ENCODE measurements around the gene CAPG.
A peak's percentile ranks its signal among the peaks of the same experiment; 100 is the strongest.

Gene CAPG

GRCh38 chr2:85439025-85439472 lies 28.9 kb upstream of the CAPG start:
- Histone ChIP-seq H3K4me1 (ENCODE audit: control insufficient read depth in 2 of 2, insufficient read depth in 2 of 2, low read length in 2 of 2) (peaks cover 10 to 13% of the 10 kb centered on the region in 2 donors), H3K4me3 (ENCODE audit: low read length in 2 of 2) (no peak overlapping the region), H3K9me3 (ENCODE audit: control insufficient read depth in 2 of 2, low read length in 2 of 2) (no peaks in the 10 kb centered on the region), H3K27me3 (ENCODE audit: control insufficient read depth in 2 of 2, insufficient read depth in 2 of 2, low read length in 2 of 2) (no peaks in the 10 kb centered on the region), H3K27ac (ENCODE audit: low read depth in 2 of 2, low read length in 2 of 2) (peak overlapping the region; percentile 86), H3K9ac (ENCODE audit: low read depth in 1 of 2, low read length in 2 of 2) (peak overlapping the region in 1 of 2 donors; percentile 68), H3K36me3 (ENCODE audit: control insufficient read depth in 2 of 2, insufficient read depth in 2 of 2, low read length in 2 of 2) (no peaks in the 10 kb centered on the region)

GRCh38 chr2:85438201-85439024 lies 28.2 kb upstream of the CAPG start:
- Histone ChIP-seq H3K4me3 (ENCODE audit: low read length in 2 of 2) (peak overlapping the region; percentile 49 to 77), H3K9ac (ENCODE audit: low read depth in 1 of 2, low read length in 2 of 2) (peak overlapping the region; percentile 59 to 68), H3K4me1 (ENCODE audit: control insufficient read depth in 2 of 2, insufficient read depth in 2 of 2, low read length in 2 of 2) (peaks cover 16 to 20% of the 10 kb centered on the region in 2 donors), H3K9me3 (ENCODE audit: control insufficient read depth in 2 of 2, low read length in 2 of 2) (no peaks in the 10 kb centered on the region), H3K27me3 (ENCODE audit: control insufficient read depth in 2 of 2, insufficient read depth in 2 of 2, low read length in 2 of 2) (no peaks in the 10 kb centered on the region), H3K27ac (ENCODE audit: low read depth in 2 of 2, low read length in 2 of 2) (peak overlapping the region; percentile 86), H3K36me3 (ENCODE audit: control insufficient read depth in 2 of 2, insufficient read depth in 2 of 2, low read length in 2 of 2) (no peaks in the 10 kb centered on the region)

GRCh38 chr2:85437488-85438200 lies 27.5 kb upstream of the CAPG start:
- H3K9me3 ChIP-seq (ENCODE audit: control insufficient read depth in 2 of 2, low read length in 2 of 2): no peaks in the 10 kb centered on the region
- no peaks in the 10 kb centered on the region for H3K36me3 ChIP-seq (ENCODE audit: control insufficient read depth in 2 of 2, insufficient read depth in 2 of 2, low read length in 2 of 2)
- peaks cover 18 to 23% of the 10 kb centered on the region in 2 donors for H3K4me1 ChIP-seq (ENCODE audit: control insufficient read depth in 2 of 2, insufficient read depth in 2 of 2, low read length in 2 of 2)
- peak overlapping the region; percentile 49 to 77 for H3K4me3 ChIP-seq (ENCODE audit: low read length in 2 of 2)
- peak overlapping the region; percentile 58 to 64 for H3K9ac ChIP-seq (ENCODE audit: low read depth in 1 of 2, low read length in 2 of 2)
- H3K27ac ChIP-seq (ENCODE audit: low read depth in 2 of 2, low read length in 2 of 2): peak overlapping the region; percentile 86
- no peaks in the 10 kb centered on the region for H3K27me3 ChIP-seq (ENCODE audit: control insufficient read depth in 2 of 2, insufficient read depth in 2 of 2, low read length in 2 of 2)

- no peaks in the 10 kb centered on the region for H3K36me3 ChIP-seq (ENCODE audit: control insufficient read depth in 2 of 2, insufficient read depth in 2 of 2, low read length in 2 of 2)
- peak overlapping the region; percentile 13 to 49 for H3K4me3 ChIP-seq (ENCODE audit: low read length in 2 of 2)
- peaks cover 18 to 23% of the 10 kb centered on the region in 2 donors for H3K4me1 ChIP-seq (ENCODE audit: control insufficient read depth in 2 of 2, insufficient read depth in 2 of 2, low read length in 2 of 2)
- peak overlapping the region; percentile 47 to 64 for H3K9ac ChIP-seq (ENCODE audit: low read depth in 1 of 2, low read length in 2 of 2)
- H3K9me3 ChIP-seq (ENCODE audit: control insufficient read depth in 2 of 2, low read length in 2 of 2): no peaks in the 10 kb centered on the region
- H3K27ac ChIP-seq (ENCODE audit: low read depth in 2 of 2, low read length in 2 of 2): peak overlapping the region; percentile 86
- H3K27me3 ChIP-seq (ENCODE audit: control insufficient read depth in 2 of 2, insufficient read depth in 2 of 2, low read length in 2 of 2): no peaks in the 10 kb centered on the region
These were observed 26.8 kb upstream of the CAPG start for GRCh38 chr2:85436836-85437487.

- no peaks in the 10 kb centered on the region for H3K9me3 ChIP-seq (ENCODE audit: control insufficient read depth in 2 of 2, low read length in 2 of 2)
- peaks cover 18 to 23% of the 10 kb centered on the region in 2 donors for H3K4me1 ChIP-seq (ENCODE audit: control insufficient read depth in 2 of 2, insufficient read depth in 2 of 2, low read length in 2 of 2)
- peak overlapping the region; percentile 86 for H3K27ac ChIP-seq (ENCODE audit: low read depth in 2 of 2, low read length in 2 of 2)
- no peaks in the 10 kb centered on the region for H3K27me3 ChIP-seq (ENCODE audit: control insufficient read depth in 2 of 2, insufficient read depth in 2 of 2, low read length in 2 of 2)
- no peaks in the 10 kb centered on the region for H3K36me3 ChIP-seq (ENCODE audit: control insufficient read depth in 2 of 2, insufficient read depth in 2 of 2, low read length in 2 of 2)
- H3K9ac ChIP-seq (ENCODE audit: low read depth in 1 of 2, low read length in 2 of 2): no peak overlapping the region
- H3K4me3 ChIP-seq (ENCODE audit: low read length in 2 of 2): no peak overlapping the region
These were observed 26.0 kb upstream of the CAPG start for GRCh38 chr2:85435981-85436835.

GRCh38 chr2:85435220-85435958 lies 25.2 kb upstream of the CAPG start:
- H3K4me1 ChIP-seq (ENCODE audit: control insufficient read depth in 2 of 2, insufficient read depth in 2 of 2, low read length in 2 of 2): peaks cover 18 to 23% of the 10 kb centered on the region in 2 donors
- H3K9ac ChIP-seq (ENCODE audit: low read depth in 1 of 2, low read length in 2 of 2): no peak overlapping the region
- H3K4me3 ChIP-seq (ENCODE audit: low read length in 2 of 2): no peak overlapping the region
- no peaks in the 10 kb centered on the region for H3K9me3 ChIP-seq (ENCODE audit: control insufficient read depth in 2 of 2, low read length in 2 of 2)
- no peak overlapping the region for H3K27ac ChIP-seq (ENCODE audit: low read depth in 2 of 2, low read length in 2 of 2)
- no peaks in the 10 kb centered on the region for H3K36me3 ChIP-seq (ENCODE audit: control insufficient read depth in 2 of 2, insufficient read depth in 2 of 2, low read length in 2 of 2)
- no peaks in the 10 kb centered on the region for H3K27me3 ChIP-seq (ENCODE audit: control insufficient read depth in 2 of 2, insufficient read depth in 2 of 2, low read length in 2 of 2)

GRCh38 chr2:85434696-85435095 lies 24.5 kb upstream of the CAPG start:
- no peaks in the 10 kb centered on the region for H3K27me3 ChIP-seq (ENCODE audit: control insufficient read depth in 2 of 2, insufficient read depth in 2 of 2, low read length in 2 of 2)
- no peaks in the 10 kb centered on the region for H3K9me3 ChIP-seq (ENCODE audit: control insufficient read depth in 2 of 2, low read length in 2 of 2)
- no peak overlapping the region for H3K4me3 ChIP-seq (ENCODE audit: low read length in 2 of 2)
- peak overlapping the region in 1 of 2 donors; percentile 30 for H3K9ac ChIP-seq (ENCODE audit: low read depth in 1 of 2, low read length in 2 of 2)
- H3K4me1 ChIP-seq (ENCODE audit: control insufficient read depth in 2 of 2, insufficient read depth in 2 of 2, low read length in 2 of 2): peaks cover 18 to 23% of the 10 kb centered on the region in 2 donors
- no peaks in the 10 kb centered on the region for H3K36me3 ChIP-seq (ENCODE audit: control insufficient read depth in 2 of 2, insufficient read depth in 2 of 2, low read length in 2 of 2)
- H3K27ac ChIP-seq (ENCODE audit: low read depth in 2 of 2, low read length in 2 of 2): peak overlapping the region in 1 of 2 donors; percentile 52

GRCh38 chr2:85433511-85434089 lies 23.4 kb upstream of the CAPG start:
- H3K4me1 ChIP-seq (ENCODE audit: control insufficient read depth in 2 of 2, insufficient read depth in 2 of 2, low read length in 2 of 2): peaks cover 18 to 23% of the 10 kb centered on the region in 2 donors
- H3K9me3 ChIP-seq (ENCODE audit: control insufficient read depth in 2 of 2, low read length in 2 of 2): no peaks in the 10 kb centered on the region
- H3K27ac ChIP-seq (ENCODE audit: low read depth in 2 of 2, low read length in 2 of 2): peak overlapping the region; percentile 52 to 80
- H3K36me3 ChIP-seq (ENCODE audit: control insufficient read depth in 2 of 2, insufficient read depth in 2 of 2, low read length in 2 of 2): no peaks in the 10 kb centered on the region
- no peak overlapping the region for H3K9ac ChIP-seq (ENCODE audit: low read depth in 1 of 2, low read length in 2 of 2)
- no peak overlapping the region for H3K4me3 ChIP-seq (ENCODE audit: low read length in 2 of 2)
- no peaks in the 10 kb centered on the region for H3K27me3 ChIP-seq (ENCODE audit: control insufficient read depth in 2 of 2, insufficient read depth in 2 of 2, low read length in 2 of 2)
